Activated CD8-positive, alpha-beta T cell treated with anti-CD3 and anti-CD28 coated beads for 36 hours (primary cell): ENCODE results near the gene NME8. TPM values are rescaled to one million over a fixed set of nuclear protein-coding genes. Genes with fewer than 3 reads are reported as not detected.

Experiments used
- ATAC-seq: fragments of 200-7000 bp; cut with Tn5 transposase; one replicate; pipeline ENCODE4 v1.10.0; 2021; ENCODE audit warnings: mild to moderate bottlenecking, moderate library complexity
- CTCF ChIA-PET: fragments of 350-600 bp; sonication (Branson Sonifier 250); formaldehyde crosslinking; loops from one replicate; lab custom pipeline; 2021; ENCODE audit warnings: antibody characterized with exemption; lab: Charles Lee
- POLR2A ChIA-PET: fragments of 350-600 bp; sonication (Branson Sonifier 250); formaldehyde crosslinking; loops from one replicate; lab custom pipeline; 2021; ENCODE audit warnings: antibody characterized with exemption; lab: Charles Lee
- DNase-seq: peaks from one replicate; pipeline ENCODE4 v3.0.0-alpha.2; 2020
- H3K27ac Mint-ChIP-seq: one replicate; pipeline ENCODE4 v1.8.0; 2021; ENCODE audit warnings: mild to moderate bottlenecking, mixed read lengths
- H3K27me3 Mint-ChIP-seq: one replicate; pipeline ENCODE4 v1.8.0; 2021; ENCODE audit warnings: mixed read lengths
- H3K36me3 Mint-ChIP-seq: one replicate; pipeline ENCODE4 v1.8.0; 2021; ENCODE audit warnings: low read depth, mixed read lengths
- H3K4me1 Mint-ChIP-seq: one replicate; pipeline ENCODE4 v1.8.0; 2021; ENCODE audit warnings: low read depth, mixed read lengths
- H3K4me3 Mint-ChIP-seq: one replicate; pipeline ENCODE4 v1.8.0; 2021; ENCODE audit warnings: mild to moderate bottlenecking, moderate library complexity, mixed read lengths
- H3K9me3 Mint-ChIP-seq: one replicate; pipeline ENCODE4 v1.8.0; 2021; ENCODE audit warnings: mixed read lengths
- CTCF ChIP-seq: fragments of 200-600 bp; IDR thresholded peaks from one replicate; pipeline ENCODE4 v1.8.0; 2022; ENCODE audit warnings: antibody characterized with exemption, mild to moderate bottlenecking
- intact Hi-C: fragments of 100-400 bp; cut with micrococcal nuclease; formaldehyde crosslinking; loops from one replicate; pipeline ENCODE4 v1.10.0; 2022
- total RNA-seq, 2 experiments: library from RNA; stranded (reverse); gene quantifications; one replicate each; pipeline ENCODE4 v1.2.3, GENCODE V29; 2021

The NME8 gene
- total RNA-seq, 2 experiments from 2014 or later: not detected

GRCh38 chr7:37943905-37944736 is 95.7 kb downstream of the NME8 start:
- no peak for ATAC-seq

DNA sequence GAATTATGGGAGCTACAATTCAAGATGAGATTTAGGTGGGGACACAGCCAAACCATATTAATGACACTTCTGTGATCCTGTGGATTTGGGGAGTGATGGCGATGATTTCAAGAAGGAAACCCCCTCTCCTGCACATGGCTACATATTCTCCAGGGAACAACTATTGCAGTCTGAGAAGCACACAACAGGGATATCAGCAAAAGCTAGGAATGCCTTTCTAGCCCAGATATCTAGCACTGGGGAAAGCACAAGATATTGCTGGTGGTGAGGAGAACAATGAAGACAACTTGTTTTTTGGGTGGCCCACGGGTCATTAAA is 96.3 kb downstream of the NME8 start:
- H3K27me3 Mint-ChIP-seq: no peaks in the 10 kb centered on the region
- H3K4me3 Mint-ChIP-seq: no peak overlapping the region
- H3K27ac Mint-ChIP-seq: no peak overlapping the region
- no peaks in the 10 kb centered on the region for H3K36me3 Mint-ChIP-seq
- no peak for TF ChIP-seq CTCF
- ATAC-seq: no peak
- DNase-seq: no peak
- H3K9me3 Mint-ChIP-seq: no peaks in the 10 kb centered on the region
- ChIA-PET POLR2A (no interaction called here), CTCF (no interaction called here)
- intact Hi-C loops: no loop called here
- no peaks in the 10 kb centered on the region for H3K4me1 Mint-ChIP-seq

More at GRCh38 chr7:37943905-37944736, 95.7 kb downstream of the NME8 start:
- Mint-ChIP-seq H3K9me3 (no peaks in the 10 kb centered on the region), H3K27ac (no peak overlapping the region), H3K4me3 (no peak overlapping the region), H3K27me3 (no peaks in the 10 kb centered on the region), H3K36me3 (no peaks in the 10 kb centered on the region), H3K4me1 (no peaks in the 10 kb centered on the region)
- intact Hi-C loops: no loop called here
- DNase-seq: no peak
- POLR2A ChIA-PET: no interaction called here
- CTCF ChIA-PET: interaction anchor here (0.9 kb wide), 1 partner anchor 27 kb away, joined by 3 read pairs; the partner anchor contains the start of gene SFRP4
- TF ChIP-seq CTCF: no peak

- ATAC-seq (no peak), DNase-seq (no peak)
- no peak overlapping the region for H3K4me3 Mint-ChIP-seq
- CTCF ChIA-PET: no interaction called here
- H3K36me3 Mint-ChIP-seq: no peaks in the 10 kb centered on the region
- H3K9me3 Mint-ChIP-seq: no peaks in the 10 kb centered on the region
- TF ChIP-seq CTCF: no peak
- no peaks in the 10 kb centered on the region for H3K4me1 Mint-ChIP-seq
- intact Hi-C loops: no loop called here
- H3K27me3 Mint-ChIP-seq: no peaks in the 10 kb centered on the region
- POLR2A ChIA-PET: no interaction called here
- no peak overlapping the region for H3K27ac Mint-ChIP-seq
Observed at GRCh38 chr7:37945336-37945735, 96.9 kb downstream of the NME8 start.

DNA sequence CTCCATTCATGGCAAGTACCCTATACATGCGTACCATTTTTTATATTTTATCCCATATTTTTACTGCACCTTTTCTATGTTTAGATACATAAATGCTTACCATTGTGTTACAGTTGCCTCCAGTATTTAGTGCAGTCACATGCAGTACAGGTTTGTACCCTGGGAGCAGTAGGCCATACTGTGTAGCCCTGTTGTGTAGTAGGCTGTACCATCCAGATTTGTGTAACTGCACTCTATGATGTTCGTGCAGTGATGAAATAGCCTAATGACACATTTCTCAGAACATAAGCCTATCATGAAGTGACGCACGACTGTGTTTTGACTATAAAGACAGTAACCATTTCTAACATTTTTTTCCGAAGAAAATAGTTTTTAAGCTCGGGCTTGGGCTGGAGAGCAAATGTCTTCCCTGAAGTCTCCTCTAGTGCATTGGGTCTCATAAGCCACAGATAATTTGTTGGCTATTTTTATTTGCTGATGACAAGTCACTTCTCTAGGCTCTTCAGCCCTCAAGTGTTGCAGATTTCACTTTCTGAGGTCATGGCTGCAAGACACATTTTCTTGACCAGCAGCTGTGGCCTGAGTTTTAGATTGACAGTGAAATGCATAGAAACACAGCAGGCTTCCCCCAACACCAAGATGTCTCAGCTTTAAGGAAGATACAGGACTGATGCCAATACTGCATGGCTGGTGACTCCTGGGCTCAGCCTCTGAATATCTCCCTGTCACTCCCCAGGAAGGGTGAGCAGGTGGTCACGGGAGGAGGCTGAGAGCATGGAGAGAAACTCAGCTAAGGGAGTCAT is 98.9 kb downstream of the NME8 start:
- Mint-ChIP-seq H3K4me1 (no peaks in the 10 kb centered on the region), H3K36me3 (no peaks in the 10 kb centered on the region), H3K4me3 (no peak overlapping the region), H3K9me3 (no peaks in the 10 kb centered on the region), H3K27ac (no peak overlapping the region), H3K27me3 (no peaks in the 10 kb centered on the region)
- ChIA-PET CTCF (no interaction called here), POLR2A (no interaction called here)
- TF ChIP-seq CTCF: no peak
- ATAC-seq (no peak), DNase-seq (no peak)
- intact Hi-C loops: no loop called here

GRCh38 chr7:37947941-37948210 is 99.5 kb downstream of the NME8 start:
- ChIA-PET POLR2A (no interaction called here), CTCF (no interaction called here)
- Mint-ChIP-seq H3K27ac (no peak overlapping the region), H3K9me3 (no peaks in the 10 kb centered on the region), H3K4me1 (no peaks in the 10 kb centered on the region), H3K36me3 (no peaks in the 10 kb centered on the region), H3K4me3 (no peak overlapping the region), H3K27me3 (no peaks in the 10 kb centered on the region)
- TF ChIP-seq CTCF: no peak
- DNase-seq: no peak
- intact Hi-C loops: no loop called here
- no peak for ATAC-seq
